GM12873 (cell line): ENCODE data around the gene ARHGEF7.

Experiments used
- CTCF ChIP-seq: IDR thresholded peaks from 2 replicates; pipeline ENCODE4 v1.5.1; 2012; ENCODE audit warnings: low read depth, mild to moderate bottlenecking, moderate library complexity, low read length, control low read depth; ENCODE audit not compliant: insufficient read depth; ENCODE audit errors: missing control alignments

The ARHGEF7 gene

DNA sequence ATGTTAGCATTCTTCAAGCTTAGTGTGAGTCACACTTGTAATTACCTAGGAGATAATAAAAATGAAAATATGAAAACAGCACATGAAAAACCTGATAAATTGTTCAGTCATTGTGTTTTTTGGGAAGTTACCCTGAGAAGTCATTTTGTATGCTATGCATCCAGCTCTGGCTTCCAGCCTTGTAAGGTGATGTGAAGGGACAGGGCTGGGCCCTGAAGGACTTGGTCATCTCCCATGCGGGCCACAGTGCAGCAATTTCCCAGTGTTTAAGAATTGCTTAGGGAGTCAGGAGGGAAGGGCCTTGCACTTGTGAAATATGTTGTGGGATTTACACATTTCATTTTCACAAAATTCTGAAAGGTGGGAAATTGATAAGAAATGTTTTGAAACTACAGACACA, 41.3 kb downstream of the ARHGEF7 start:
- no peak for TF ChIP-seq CTCF

GRCh38 chr13:111158136-111158805, 43.2 kb downstream of the ARHGEF7 start:
- no peak for TF ChIP-seq CTCF

DNA sequence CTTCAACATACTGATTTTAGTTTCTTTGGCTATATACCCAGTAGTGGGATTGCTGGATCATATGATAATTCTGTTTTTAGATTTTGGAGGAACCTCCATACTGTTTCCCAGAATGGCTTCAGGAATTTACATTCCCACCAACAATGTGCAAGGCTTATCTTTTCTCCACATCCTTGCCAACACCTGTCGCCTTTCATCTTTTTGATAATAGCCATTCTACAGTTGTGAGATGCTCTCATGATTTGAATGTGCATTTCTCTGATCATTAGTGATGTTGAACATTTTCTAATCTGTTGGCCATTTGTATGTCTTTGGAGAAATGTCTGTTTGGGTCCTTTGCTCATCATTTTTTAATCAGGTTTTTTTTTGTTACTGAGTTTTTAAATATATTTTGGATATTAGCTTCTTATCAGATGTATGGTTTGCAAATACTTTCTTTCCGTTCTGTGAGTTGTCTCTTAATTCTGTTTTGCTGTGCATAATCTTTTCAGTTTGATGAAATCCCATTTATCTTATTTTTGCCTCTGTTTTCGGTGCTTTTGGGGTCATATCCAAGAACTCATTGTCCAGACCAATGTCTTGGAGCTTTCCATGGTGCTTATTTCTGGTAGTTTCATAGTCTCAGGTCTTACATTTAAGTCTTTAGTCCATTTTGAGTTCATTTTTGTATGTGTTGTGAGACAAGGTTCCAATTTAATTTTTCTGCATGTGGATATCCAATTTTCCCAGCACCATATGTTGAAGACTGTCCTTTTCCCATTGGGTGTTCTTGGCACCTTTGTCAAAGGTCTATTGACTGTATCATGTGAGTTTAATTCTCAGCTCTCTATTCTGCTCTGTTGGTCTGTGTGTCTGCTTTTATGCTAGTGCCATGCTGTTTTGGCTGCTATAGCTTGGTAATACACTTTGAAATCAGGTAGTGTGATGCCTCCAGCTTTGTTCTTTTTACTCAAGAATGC, 44.5 kb downstream of the ARHGEF7 start:
- TF ChIP-seq CTCF, result no peak

DNA sequence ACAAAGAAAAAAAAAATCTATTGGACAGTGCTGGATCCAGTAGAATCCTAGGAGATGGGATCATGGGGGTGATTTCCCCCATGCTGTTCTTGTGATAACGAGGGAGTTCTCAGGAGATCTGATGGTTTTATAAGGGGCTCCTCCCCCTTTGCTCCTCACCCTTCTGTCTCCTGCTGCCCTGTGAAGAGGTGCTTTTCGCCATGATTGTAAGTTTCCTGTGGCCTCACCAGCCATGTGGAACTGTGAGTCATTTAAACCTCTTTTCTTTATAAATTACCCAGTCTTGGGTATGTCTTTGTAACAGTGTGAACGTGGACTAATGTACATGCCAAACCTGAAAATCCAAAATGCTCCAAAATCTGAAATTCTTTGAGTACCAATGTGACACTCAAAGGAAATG, 45.5 kb downstream of the ARHGEF7 start:
- TF ChIP-seq CTCF, result no peak

DNA sequence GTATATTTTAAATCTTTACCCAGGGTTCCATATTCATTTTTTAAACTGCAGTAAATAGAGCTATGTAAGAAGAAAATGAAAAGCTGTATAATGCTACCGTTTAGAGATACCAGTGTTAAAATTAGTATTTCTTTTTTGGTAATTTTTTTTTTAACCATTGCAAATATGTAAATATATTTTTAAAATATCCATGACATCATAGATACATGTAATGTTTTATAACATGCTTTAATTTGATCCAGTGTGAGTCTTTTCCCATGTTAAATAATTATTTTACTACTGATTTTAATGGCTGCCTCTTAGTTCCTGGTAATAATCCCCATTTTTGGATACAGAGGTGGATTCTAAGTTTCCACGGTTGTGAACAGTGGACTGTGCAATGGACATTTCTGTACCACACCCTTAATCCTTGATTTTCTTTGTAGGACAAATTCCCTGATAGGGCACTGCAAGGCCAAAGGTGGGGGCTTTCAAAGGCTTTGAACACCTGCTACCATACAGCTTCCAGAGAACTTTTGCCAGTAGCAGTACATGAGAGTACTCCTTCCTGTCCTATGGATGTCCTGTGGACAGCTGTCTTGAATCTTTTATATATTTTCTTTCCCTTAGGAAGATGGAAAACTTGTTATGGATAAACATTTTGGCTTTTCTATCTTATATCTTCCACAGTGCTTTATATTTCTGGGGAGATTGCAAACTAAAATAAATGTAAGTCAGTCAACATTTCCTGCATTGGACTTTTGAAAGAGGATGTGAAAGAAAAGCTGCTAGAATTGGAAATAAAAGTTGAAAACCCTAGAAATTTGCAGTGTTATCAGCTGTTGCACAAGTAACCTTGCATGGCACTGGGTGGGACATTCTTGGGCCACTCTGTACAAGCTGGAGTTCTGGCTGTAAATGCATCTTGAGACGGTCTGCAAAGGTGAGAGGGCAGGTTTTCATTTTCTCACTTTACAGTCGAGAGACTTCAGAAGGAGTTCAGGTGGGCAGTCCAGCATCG, 46.8 kb downstream of the ARHGEF7 start:
- no peak for TF ChIP-seq CTCF

DNA sequence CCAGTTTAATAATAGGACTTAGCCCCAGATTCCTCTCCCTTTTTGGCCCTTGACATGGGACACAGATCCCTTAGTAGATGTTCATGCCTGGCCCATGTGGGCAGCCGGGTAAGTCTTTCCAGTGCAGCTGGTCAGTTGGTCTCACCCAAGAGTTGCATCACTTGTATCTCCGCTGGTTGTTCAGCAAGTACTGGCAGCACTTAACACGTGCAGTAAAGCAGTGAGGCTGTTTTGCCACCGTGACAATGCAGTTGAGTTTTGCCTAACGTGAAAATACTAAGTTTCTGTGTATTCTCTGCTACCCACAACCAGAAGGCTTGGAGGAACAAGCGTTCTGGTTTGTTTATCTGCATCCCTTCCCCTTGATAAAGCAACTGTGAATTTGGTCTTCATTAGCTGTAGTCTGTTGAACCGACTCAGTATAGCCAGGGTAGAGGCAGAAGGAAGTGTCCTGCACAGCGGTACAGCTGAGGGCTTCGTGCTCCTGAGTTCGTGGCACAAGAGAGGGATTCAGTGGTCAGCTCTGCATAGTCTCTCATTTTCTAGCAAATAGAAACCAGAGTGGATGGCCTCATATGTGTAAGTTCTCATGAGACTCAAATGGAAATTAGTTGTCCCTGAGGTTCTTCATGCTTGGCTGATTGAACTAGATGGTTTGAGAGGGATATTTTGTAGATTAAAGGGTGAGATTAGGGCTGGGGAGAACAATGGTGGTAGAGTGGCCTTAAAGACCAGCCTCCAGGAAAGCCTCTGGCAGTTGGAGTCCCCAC, 50.3 kb downstream of the ARHGEF7 start:
- no peak for TF ChIP-seq CTCF
